GM10266 (cell line): ENCODE results near the gene INSIG2.

ENCODE experiments used
- DNase-seq: peaks from one replicate; pipeline ENCODE4 v3.0.0; 2012; ENCODE audit errors: extremely low spot score
- CTCF ChIP-seq: IDR thresholded peaks from 2 replicates; pipeline ENCODE4 v1.5.1; 2012; ENCODE audit warnings: mild to moderate bottlenecking, low read depth; ENCODE audit not compliant: control insufficient read depth, insufficient read depth; ENCODE audit errors: missing control alignments

INSIG2 gene

GRCh38 chr2:118052474-118052873 is 35.8 kb upstream of the INSIG2 start:
- no peak for TF ChIP-seq CTCF
- no peak for DNase-seq

- no peak for TF ChIP-seq CTCF
- no peak for DNase-seq
These were observed 34.6 kb upstream of the INSIG2 start for GRCh38 chr2:118053681-118054080.

GRCh38 chr2:118054213-118055008 is 33.9 kb upstream of the INSIG2 start:
- no peak for TF ChIP-seq CTCF
- no peak for DNase-seq

GRCh38 chr2:118055512-118056164 is 32.6 kb upstream of the INSIG2 start:
- DNase-seq = peak; percentile 41
- TF ChIP-seq CTCF = no peak

GRCh38 chr2:118056165-118056534 is 32.1 kb upstream of the INSIG2 start:
- DNase-seq = peak; percentile 23
- no peak for TF ChIP-seq CTCF

- TF ChIP-seq CTCF = no peak
- no peak for DNase-seq
These were observed 31.5 kb upstream of the INSIG2 start for GRCh38 chr2:118056801-118057200.

GRCh38 chr2:118058951-118059350 is 29.3 kb upstream of the INSIG2 start:
- no peak for DNase-seq

More at GRCh38 chr2:118058951-118059350, 29.3 kb upstream of the INSIG2 start:
- no peak for TF ChIP-seq CTCF
